Cardiac fibroblast (primary cell): ENCODE results near the gene NUP93.

ENCODE experiments used
- DNase-seq, 2 donors: peaks; one replicate each; pipeline versions ENCODE4 v3.0.0 to v3.0.0-alpha.2; 2010; ENCODE audit warnings: low read depth in 2 of 2
- H3K4me3 ChIP-seq, 2 donors: replicated peaks in 1 of 2; 1 replicate in 1 of 2; 2 replicates in 1 of 2; pipeline ENCODE4 v1.5.1; 2011; ENCODE audit warnings: low read depth in 2 of 2, low read length in 2 of 2, mild to moderate bottlenecking in 2 of 2, moderate library complexity in 1 of 2
- TF ChIP-seq, protein P1 (sequence below): IDR thresholded peaks from one replicate; pipeline ENCODE4 v1.5.1; 2011; ENCODE audit warnings: low read depth, mild to moderate bottlenecking, low read length, inconsistent platforms

The NUP93 gene

DNA sequence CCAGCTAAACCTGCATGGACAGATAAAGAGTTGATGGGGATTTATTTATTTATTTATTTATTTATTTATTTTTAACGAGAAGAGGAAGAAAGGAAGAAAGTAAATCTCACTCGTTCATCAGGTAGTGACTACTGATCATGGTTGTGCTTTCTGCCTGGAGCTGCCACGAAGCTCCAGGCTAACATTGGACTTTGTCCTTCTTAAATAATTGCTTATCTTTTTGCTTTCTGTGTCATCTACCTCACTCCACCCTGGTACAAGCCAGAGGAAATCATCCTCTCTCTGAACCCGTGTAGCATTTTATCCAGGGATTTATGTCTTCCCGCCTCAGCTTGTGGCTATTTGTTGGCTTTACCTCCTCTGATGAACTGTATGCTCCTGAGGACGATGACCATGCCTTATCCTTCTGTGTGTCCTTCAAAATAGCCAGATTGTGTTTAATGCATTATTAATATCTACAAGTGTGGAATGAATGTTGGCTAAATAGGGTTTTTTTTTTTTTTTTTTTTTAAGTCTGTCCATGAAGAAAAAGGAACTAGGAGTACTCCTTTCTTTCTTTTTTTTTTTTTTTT, 127.0 kb downstream of the NUP93 start:
- DNase-seq = no peak
- TF ChIP-seq, protein P1, sequence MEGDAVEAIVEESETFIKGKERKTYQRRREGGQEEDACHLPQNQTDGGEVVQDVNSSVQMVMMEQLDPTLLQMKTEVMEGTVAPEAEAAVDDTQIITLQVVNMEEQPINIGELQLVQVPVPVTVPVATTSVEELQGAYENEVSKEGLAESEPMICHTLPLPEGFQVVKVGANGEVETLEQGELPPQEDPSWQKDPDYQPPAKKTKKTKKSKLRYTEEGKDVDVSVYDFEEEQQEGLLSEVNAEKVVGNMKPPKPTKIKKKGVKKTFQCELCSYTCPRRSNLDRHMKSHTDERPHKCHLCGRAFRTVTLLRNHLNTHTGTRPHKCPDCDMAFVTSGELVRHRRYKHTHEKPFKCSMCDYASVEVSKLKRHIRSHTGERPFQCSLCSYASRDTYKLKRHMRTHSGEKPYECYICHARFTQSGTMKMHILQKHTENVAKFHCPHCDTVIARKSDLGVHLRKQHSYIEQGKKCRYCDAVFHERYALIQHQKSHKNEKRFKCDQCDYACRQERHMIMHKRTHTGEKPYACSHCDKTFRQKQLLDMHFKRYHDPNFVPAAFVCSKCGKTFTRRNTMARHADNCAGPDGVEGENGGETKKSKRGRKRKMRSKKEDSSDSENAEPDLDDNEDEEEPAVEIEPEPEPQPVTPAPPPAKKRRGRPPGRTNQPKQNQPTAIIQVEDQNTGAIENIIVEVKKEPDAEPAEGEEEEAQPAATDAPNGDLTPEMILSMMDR = no peak
- H3K4me3 ChIP-seq = no peak overlapping the region

DNA sequence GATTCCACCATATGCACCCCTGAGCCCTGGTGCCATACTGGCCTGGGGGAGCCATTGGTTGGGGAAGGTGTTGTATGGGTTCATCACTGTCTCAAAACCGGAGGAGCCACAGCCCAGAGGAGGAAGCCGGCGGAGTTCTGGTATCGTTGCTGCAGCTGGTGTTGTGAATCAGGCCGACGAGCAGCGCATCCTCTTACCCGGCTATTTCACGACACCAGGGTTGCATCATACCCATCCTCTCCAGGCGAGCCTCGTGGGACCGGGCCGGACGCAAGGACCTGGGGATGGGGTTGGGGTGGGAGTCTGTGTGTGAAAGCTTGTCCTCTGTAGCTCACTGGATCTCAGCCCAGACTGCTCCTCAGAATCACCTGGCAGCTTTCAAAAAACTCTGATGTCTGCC, 128.4 kb downstream of the NUP93 start:
- DNase-seq = no peak
- TF ChIP-seq, protein P1 = no peak
- no peak overlapping the region for H3K4me3 ChIP-seq

DNA sequence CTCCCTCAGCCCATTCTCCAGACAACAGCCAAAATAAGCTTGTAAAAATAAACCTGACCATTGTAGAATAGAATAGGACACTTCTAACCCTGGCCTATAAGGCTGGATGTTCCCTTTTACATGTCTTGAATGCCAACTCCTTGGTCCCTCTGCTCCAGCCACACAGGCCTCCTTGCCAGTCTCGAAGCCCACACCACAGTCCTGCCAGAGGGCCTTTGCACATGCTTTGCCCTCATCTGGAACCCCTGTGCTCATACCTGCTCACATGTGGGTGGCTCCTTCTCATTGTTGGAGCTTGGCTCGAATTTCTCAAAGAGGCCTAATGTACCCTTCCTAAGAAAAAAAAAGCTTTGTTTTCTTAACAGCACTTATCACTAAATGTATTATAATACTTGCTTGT, 129.7 kb downstream of the NUP93 start:
- no peak overlapping the region for H3K4me3 ChIP-seq
- no peak for DNase-seq
- TF ChIP-seq, protein P1 = no peak

DNA sequence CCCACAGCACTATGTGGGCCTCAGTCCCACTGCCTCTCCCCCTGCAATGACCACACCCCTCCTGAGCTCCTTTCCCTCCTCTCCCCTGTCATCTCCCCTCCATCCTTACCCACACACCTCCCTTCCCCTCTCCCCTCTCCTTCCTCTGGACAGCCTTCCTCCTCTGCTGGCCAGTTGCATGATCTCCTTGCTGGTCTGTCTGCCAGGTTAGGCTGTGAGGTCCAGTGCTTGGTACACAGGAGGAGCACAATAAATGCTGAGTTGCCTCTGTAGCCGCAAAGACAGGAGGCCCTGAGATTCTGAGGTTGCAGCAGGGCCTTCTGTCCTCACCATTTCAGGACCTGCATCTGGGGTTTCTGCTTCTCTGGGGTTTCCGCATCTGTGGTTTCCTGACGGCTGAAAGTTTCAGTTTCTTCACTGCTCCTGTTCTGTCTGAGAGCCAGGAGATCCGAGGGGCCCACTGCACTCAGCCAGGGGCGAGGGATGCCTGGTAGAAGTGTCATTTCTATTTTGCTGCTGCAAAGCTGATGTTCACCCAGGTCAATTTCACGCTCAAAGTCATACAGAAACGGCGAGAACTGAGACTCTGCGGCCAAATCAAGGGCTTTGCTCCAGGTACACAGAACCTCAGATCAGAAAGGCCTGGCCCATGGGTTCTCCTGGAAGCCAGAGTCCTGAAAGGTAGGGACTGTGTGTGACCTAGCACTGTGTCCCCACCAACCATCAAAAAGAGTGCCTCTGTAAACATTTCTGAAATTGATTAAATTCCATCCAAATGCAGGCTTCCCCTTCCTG, 130.5 kb downstream of the NUP93 start:
- no peak overlapping the region for H3K4me3 ChIP-seq
- no peak for DNase-seq
- TF ChIP-seq, protein P1 = no peak

DNA sequence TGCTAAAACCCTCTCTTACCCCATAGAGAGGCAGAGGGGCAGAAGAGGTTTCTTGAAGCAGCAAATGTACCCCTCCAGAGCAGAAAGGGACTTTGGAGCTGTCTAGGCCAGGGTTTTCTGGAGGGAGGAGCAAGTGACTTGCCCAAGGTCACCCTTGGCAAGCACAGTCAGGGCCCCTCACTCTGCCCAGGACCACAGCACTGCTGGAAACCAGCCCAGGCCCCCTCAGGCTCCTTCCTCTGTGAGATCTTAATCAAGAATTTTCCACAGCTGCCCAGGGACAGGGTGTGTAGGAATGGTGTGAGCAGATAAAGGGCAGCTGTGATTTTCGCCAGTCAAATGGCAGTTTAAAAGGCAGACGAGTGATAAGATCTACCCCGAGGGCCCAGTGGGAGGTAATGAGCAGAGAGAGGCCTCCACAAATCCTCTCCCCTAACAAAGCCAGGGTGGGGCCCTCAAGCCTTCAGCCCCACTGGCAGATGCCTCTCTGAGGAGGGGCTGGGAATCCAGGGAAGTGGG, 131.2 kb downstream of the NUP93 start:
- DNase-seq = peak in 1 of 2 donors; percentile 23
- TF ChIP-seq, protein P1 = no peak
- no peak overlapping the region for H3K4me3 ChIP-seq

DNA sequence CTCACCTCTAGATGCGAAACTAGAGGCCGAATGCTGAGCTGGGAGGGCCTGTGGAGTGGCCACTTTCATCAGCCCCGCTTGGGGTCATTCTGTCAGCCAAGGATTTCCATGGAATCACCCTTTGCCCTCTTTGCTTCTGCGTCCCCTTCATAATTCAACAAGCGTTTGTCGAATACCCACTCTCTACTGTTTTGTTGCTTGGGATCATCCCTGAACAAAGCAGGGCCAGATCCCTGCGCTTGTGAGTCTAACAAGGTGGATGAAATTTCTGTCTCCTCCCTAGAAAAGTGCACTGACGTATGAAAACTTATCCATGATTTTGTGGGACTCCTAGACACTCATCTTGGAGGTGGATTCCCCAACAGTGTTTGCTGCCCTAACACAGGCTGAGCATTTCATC, 131.8 kb downstream of the NUP93 start:
- DNase-seq = no peak
- H3K4me3 ChIP-seq = no peak overlapping the region
- TF ChIP-seq, protein P1 = no peak
